DOHH2 (cell line): ENCODE results near the gene SERINC5.

Experiments
- H3F3A ChIP-seq: fragments of 200-600 bp; sonication (generic), shearing (Covaris generic); 2 replicates; pipeline ENCODE4 v1.6.0; 2016; ENCODE audit warnings: antibody characterized with exemption, mild to moderate bottlenecking; ENCODE audit not compliant: control insufficient read depth, insufficient read depth
- H3K27ac ChIP-seq: fragments of 200-600 bp; sonication (generic); 2 replicates; pipeline ENCODE4 v1.5.1; 2014; ENCODE audit warnings: low read depth, mild to moderate bottlenecking, low read length, moderate library complexity
- H3K27me3 ChIP-seq: fragments of 200-600 bp; sonication (generic); 2 replicates; pipeline ENCODE4 v1.6.1; 2014; ENCODE audit warnings: mild to moderate bottlenecking, low read length, mixed read lengths; ENCODE audit not compliant: control insufficient read depth
- H3K36me3 ChIP-seq: fragments of 200-600 bp; sonication (generic); 2 replicates; pipeline ENCODE4 v1.6.1; 2014; ENCODE audit warnings: mild to moderate bottlenecking, low read length, moderate library complexity, mixed read lengths; ENCODE audit not compliant: control insufficient read depth
- H3K4me1 ChIP-seq: fragments of 200-600 bp; sonication (generic); 2 replicates; pipeline ENCODE4 v1.6.1; 2014; ENCODE audit warnings: mild to moderate bottlenecking, low read length, mixed read lengths; ENCODE audit not compliant: control insufficient read depth
- H3K4me2 ChIP-seq: fragments of 200-600 bp; sonication (generic); 2 replicates; pipeline ENCODE4 v1.6.0; 2014; ENCODE audit warnings: mild to moderate bottlenecking, low read length, moderate library complexity
- H3K4me3 ChIP-seq: fragments of 200-600 bp; sonication (generic); 2 replicates; pipeline ENCODE4 v1.5.1; 2014; ENCODE audit warnings: mild to moderate bottlenecking, low read length, mixed read lengths
- H3K79me2 ChIP-seq: fragments of 200-600 bp; sonication (generic); 2 replicates; pipeline ENCODE4 v1.6.1; 2014; ENCODE audit warnings: mild to moderate bottlenecking, low read length, mixed read lengths; ENCODE audit not compliant: control insufficient read depth
- H3K9me2 ChIP-seq: fragments of 200-600 bp; sonication (generic); replicated peaks from 2 replicates; pipeline ENCODE4 v1.6.1; 2014; ENCODE audit warnings: mild to moderate bottlenecking, low read length, mixed read lengths; ENCODE audit not compliant: control insufficient read depth
- H3K9me3 ChIP-seq: fragments of 200-600 bp; sonication (generic); 2 replicates; pipeline ENCODE4 v1.6.1; 2014; ENCODE audit warnings: antibody characterized with exemption, low read length, mixed read lengths; ENCODE audit not compliant: control insufficient read depth, insufficient read depth
- H4K20me1 ChIP-seq: fragments of 200-600 bp; sonication (generic); 2 replicates; pipeline ENCODE4 v1.6.0; 2014; ENCODE audit warnings: low read depth, mild to moderate bottlenecking, antibody characterized with exemption, low read length, moderate library complexity; ENCODE audit not compliant: control insufficient read depth, insufficient read depth
- CTCF ChIP-seq: fragments of 200-600 bp; sonication (generic); IDR thresholded peaks from one replicate; pipeline ENCODE4 v1.5.1; 2014; ENCODE audit warnings: antibody characterized with exemption, mild to moderate bottlenecking, low read depth, low read length; ENCODE audit not compliant: poor library complexity, severe bottlenecking
- EZH2phosphoT487 ChIP-seq: fragments of 200-600 bp; sonication (generic); IDR thresholded peaks from 2 replicates; pipeline ENCODE4 v1.6.1; 2017; ENCODE audit warnings: borderline replicate concordance, mild to moderate bottlenecking, antibody characterized with exemption, low read length, moderate library complexity, mixed read lengths

SERINC5 gene

GRCh38 chr5:80151890-80152289, 104.0 kb downstream of the SERINC5 start:
- Histone ChIP-seq H3K27ac (no peak overlapping the region), H3K4me1 (no peaks in the 10 kb centered on the region)
- TF ChIP-seq EZH2phosphoT487 (no peak), CTCF (no peak)

GRCh38 chr5:80150731-80151130, 105.1 kb downstream of the SERINC5 start:
- H3F3A ChIP-seq = no peaks in the 10 kb centered on the region
- H3K27me3 ChIP-seq = no peaks in the 10 kb centered on the region
- no peak overlapping the region for H3K27ac ChIP-seq
- no peaks in the 10 kb centered on the region for H3K79me2 ChIP-seq
- no peaks in the 10 kb centered on the region for H3K36me3 ChIP-seq
- H3K4me3 ChIP-seq = no peak overlapping the region
- no peak overlapping the region for H3K4me2 ChIP-seq
- H3K4me1 ChIP-seq = no peaks in the 10 kb centered on the region
- no peaks in the 10 kb centered on the region for H3K9me3 ChIP-seq
- H4K20me1 ChIP-seq = no peaks in the 10 kb centered on the region
- no peaks in the 10 kb centered on the region for H3K9me2 ChIP-seq
- TF ChIP-seq CTCF (no peak), EZH2phosphoT487 (no peak)

More at GRCh38 chr5:80151890-80152289, 104.0 kb downstream of the SERINC5 start:
- Histone ChIP-seq H3K9me2 (no peaks in the 10 kb centered on the region), H3F3A (no peaks in the 10 kb centered on the region), H3K4me3 (no peak overlapping the region), H4K20me1 (no peaks in the 10 kb centered on the region), H3K36me3 (no peaks in the 10 kb centered on the region), H3K27me3 (no peaks in the 10 kb centered on the region), H3K9me3 (no peaks in the 10 kb centered on the region), H3K79me2 (no peaks in the 10 kb centered on the region), H3K4me2 (no peak overlapping the region)

GRCh38 chr5:80149161-80149609, 106.7 kb downstream of the SERINC5 start:
- no peaks in the 10 kb centered on the region for H3F3A ChIP-seq
- no peaks in the 10 kb centered on the region for H4K20me1 ChIP-seq
- no peak overlapping the region for H3K4me2 ChIP-seq
- H3K27me3 ChIP-seq = no peaks in the 10 kb centered on the region
- no peaks in the 10 kb centered on the region for H3K4me1 ChIP-seq
- H3K9me2 ChIP-seq = no peaks in the 10 kb centered on the region
- no peak for TF ChIP-seq EZH2phosphoT487
- no peak for TF ChIP-seq CTCF
- no peaks in the 10 kb centered on the region for H3K79me2 ChIP-seq
- H3K36me3 ChIP-seq = no peaks in the 10 kb centered on the region
- H3K27ac ChIP-seq = no peak overlapping the region
- H3K9me3 ChIP-seq = no peaks in the 10 kb centered on the region
- no peak overlapping the region for H3K4me3 ChIP-seq
